Measurements from ENCODE around the gene TNNC1. TPM values are rescaled to one million over a fixed set of nuclear protein-coding genes. Genes with fewer than 3 reads are reported as not detected.

The TNNC1 gene
- total and polyA plus RNA-seq, 2 donors (not counting 1 experiment from before 2014, with no cell fraction given), result 0.33 to 0.69 TPM

DNA sequence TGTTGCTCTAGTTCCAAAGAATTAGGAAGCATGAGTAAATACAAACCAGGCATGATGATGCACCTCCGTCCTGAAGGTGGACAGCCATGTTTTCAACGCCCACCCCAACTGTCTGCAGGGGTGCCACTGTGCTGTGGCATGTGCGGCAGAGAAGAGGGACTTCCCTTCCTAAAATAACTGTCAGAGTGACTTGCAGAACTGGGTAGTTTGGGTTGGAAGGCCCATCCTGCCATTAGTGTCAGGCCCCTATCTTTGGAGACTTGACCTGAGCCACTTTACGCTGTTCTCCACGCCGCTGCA lies 23.9 kb upstream of the TNNC1 start:
- H3K27ac ChIP-seq (ENCODE audit: insufficient read depth, low read length), result no peak overlapping the region
- peaks cover 2% of the 10 kb centered on the region for H3K4me1 ChIP-seq (ENCODE audit: control insufficient read depth, extremely low read depth, insufficient read depth, low read length)
- H3K9ac ChIP-seq (ENCODE audit: insufficient read depth, low read length), result no peak overlapping the region
- TF ChIP-seq, protein P1, sequence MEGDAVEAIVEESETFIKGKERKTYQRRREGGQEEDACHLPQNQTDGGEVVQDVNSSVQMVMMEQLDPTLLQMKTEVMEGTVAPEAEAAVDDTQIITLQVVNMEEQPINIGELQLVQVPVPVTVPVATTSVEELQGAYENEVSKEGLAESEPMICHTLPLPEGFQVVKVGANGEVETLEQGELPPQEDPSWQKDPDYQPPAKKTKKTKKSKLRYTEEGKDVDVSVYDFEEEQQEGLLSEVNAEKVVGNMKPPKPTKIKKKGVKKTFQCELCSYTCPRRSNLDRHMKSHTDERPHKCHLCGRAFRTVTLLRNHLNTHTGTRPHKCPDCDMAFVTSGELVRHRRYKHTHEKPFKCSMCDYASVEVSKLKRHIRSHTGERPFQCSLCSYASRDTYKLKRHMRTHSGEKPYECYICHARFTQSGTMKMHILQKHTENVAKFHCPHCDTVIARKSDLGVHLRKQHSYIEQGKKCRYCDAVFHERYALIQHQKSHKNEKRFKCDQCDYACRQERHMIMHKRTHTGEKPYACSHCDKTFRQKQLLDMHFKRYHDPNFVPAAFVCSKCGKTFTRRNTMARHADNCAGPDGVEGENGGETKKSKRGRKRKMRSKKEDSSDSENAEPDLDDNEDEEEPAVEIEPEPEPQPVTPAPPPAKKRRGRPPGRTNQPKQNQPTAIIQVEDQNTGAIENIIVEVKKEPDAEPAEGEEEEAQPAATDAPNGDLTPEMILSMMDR (conservative IDR thresholded peaks at IDR 0.05 in 1 of 2, IDR thresholded peaks at IDR 0.05 in 1 of 2; ENCODE audit: low read depth in 1 of 2, low read length in 2 of 2), result no peak
- no peak for TF ChIP-seq EZH2 (IDR thresholded peaks at IDR 0.05; ENCODE audit: low read length, missing control alignments)
- no peaks in the 10 kb centered on the region for H3K79me2 ChIP-seq (ENCODE audit: control insufficient read depth, insufficient read depth, low read length)
- no peaks in the 10 kb centered on the region for H3K9me3 ChIP-seq (ENCODE audit: control insufficient read depth, insufficient read depth, low read depth, low read length)
- no peak overlapping the region for H3K4me3 ChIP-seq (replicated peaks in 1 of 4; ENCODE audit: control extremely low read depth in 1 of 4, insufficient read depth in 1 of 4, low read depth in 3 of 4, low read length in 4 of 4)
- H4K20me1 ChIP-seq (ENCODE audit: control insufficient read depth, extremely low read depth, insufficient read depth, low read length), result no peaks in the 10 kb centered on the region
- no peak for DNase-seq (ENCODE audit: low read depth in 2 of 2)
- no peak overlapping the region for H2AFZ ChIP-seq (ENCODE audit: low read length)
- H3K36me3 ChIP-seq (ENCODE audit: control insufficient read depth, insufficient read depth, low read length), result peaks cover 43% of the 10 kb centered on the region
- no peak overlapping the region for H3K4me2 ChIP-seq (ENCODE audit: extremely low read depth, insufficient read depth, low read length)
- no peaks in the 10 kb centered on the region for H3K27me3 ChIP-seq (ENCODE audit: control insufficient read depth, insufficient read depth, low read length)

DNA sequence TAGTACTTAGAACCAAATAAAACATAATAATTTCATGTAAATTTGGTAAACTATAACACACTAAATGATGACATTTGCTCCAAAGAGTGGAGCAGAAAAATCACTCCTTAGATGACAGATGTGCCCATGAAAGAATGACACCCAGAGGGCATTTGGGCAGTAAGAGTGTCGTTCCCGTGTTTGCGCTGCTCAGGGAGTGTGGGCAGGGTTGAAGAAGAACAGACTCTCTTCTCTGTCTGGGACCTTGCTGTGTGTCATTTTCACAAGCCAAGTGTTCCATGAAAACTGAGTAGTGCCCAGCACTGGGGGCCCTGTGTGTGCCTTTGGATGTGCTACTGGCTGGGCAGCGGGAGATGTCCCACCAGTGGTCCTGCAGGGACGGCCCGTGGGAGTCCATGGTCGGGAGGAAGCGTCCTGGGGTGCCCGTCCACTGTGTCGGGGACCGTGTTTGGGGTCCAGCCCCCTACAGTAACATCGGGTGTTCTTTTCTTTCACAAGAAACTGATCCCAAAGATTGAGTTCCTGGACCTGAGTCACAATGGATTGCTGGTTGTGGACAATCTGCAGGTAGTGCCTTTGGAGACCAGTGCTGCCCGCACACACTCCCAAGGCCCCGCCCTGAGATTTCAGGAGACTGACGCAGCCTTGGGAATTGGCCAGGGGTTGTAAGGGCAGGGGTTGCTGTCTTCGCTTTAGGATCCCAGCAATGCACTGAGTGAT lies 23.4 kb upstream of the TNNC1 start:
- H3K4me3 ChIP-seq (replicated peaks in 1 of 4; ENCODE audit: control extremely low read depth in 1 of 4, insufficient read depth in 1 of 4, low read depth in 3 of 4, low read length in 4 of 4), result no peak overlapping the region
- DNase-seq (ENCODE audit: low read depth in 2 of 2), result no peak
- H3K36me3 ChIP-seq (ENCODE audit: control insufficient read depth, insufficient read depth, low read length), result peaks cover 43% of the 10 kb centered on the region
- H3K9ac ChIP-seq (ENCODE audit: insufficient read depth, low read length), result no peak overlapping the region
- H2AFZ ChIP-seq (ENCODE audit: low read length), result no peak overlapping the region
- H4K20me1 ChIP-seq (ENCODE audit: control insufficient read depth, extremely low read depth, insufficient read depth, low read length), result no peaks in the 10 kb centered on the region
- H3K79me2 ChIP-seq (ENCODE audit: control insufficient read depth, insufficient read depth, low read length), result no peaks in the 10 kb centered on the region
- H3K4me2 ChIP-seq (ENCODE audit: extremely low read depth, insufficient read depth, low read length), result no peak overlapping the region
- H3K27ac ChIP-seq (ENCODE audit: insufficient read depth, low read length), result no peak overlapping the region
- no peaks in the 10 kb centered on the region for H3K9me3 ChIP-seq (ENCODE audit: control insufficient read depth, insufficient read depth, low read depth, low read length)
- no peaks in the 10 kb centered on the region for H3K27me3 ChIP-seq (ENCODE audit: control insufficient read depth, insufficient read depth, low read length)
- no peaks in the 10 kb centered on the region for H3K4me1 ChIP-seq (ENCODE audit: control insufficient read depth, extremely low read depth, insufficient read depth, low read length)
- TF ChIP-seq, protein P1 (conservative IDR thresholded peaks at IDR 0.05 in 1 of 2, IDR thresholded peaks at IDR 0.05 in 1 of 2; ENCODE audit: low read depth in 1 of 2, low read length in 2 of 2), result no peak
- no peak for TF ChIP-seq EZH2 (IDR thresholded peaks at IDR 0.05; ENCODE audit: low read length, missing control alignments)

- H3K27me3 ChIP-seq (ENCODE audit: control insufficient read depth, insufficient read depth, low read length), result no peaks in the 10 kb centered on the region
- H3K4me1 ChIP-seq (ENCODE audit: control insufficient read depth, extremely low read depth, insufficient read depth, low read length), result no peaks in the 10 kb centered on the region
- no peak overlapping the region for H3K27ac ChIP-seq (ENCODE audit: insufficient read depth, low read length)
- no peaks in the 10 kb centered on the region for H4K20me1 ChIP-seq (ENCODE audit: control insufficient read depth, extremely low read depth, insufficient read depth, low read length)
- no peak for TF ChIP-seq EZH2 (IDR thresholded peaks at IDR 0.05; ENCODE audit: low read length, missing control alignments)
- TF ChIP-seq, protein P1 (conservative IDR thresholded peaks at IDR 0.05 in 1 of 2, IDR thresholded peaks at IDR 0.05 in 1 of 2; ENCODE audit: low read depth in 1 of 2, low read length in 2 of 2), result no peak
- no peak overlapping the region for H2AFZ ChIP-seq (ENCODE audit: low read length)
- H3K79me2 ChIP-seq (ENCODE audit: control insufficient read depth, insufficient read depth, low read length), result peaks cover 2% of the 10 kb centered on the region
- peaks cover 41% of the 10 kb centered on the region for H3K36me3 ChIP-seq (ENCODE audit: control insufficient read depth, insufficient read depth, low read length)
- DNase-seq (ENCODE audit: low read depth in 2 of 2), result no peak
- H3K9ac ChIP-seq (ENCODE audit: insufficient read depth, low read length), result no peak overlapping the region
- H3K4me3 ChIP-seq (replicated peaks in 1 of 4; ENCODE audit: control extremely low read depth in 1 of 4, insufficient read depth in 1 of 4, low read depth in 3 of 4, low read length in 4 of 4), result no peak overlapping the region
- H3K4me2 ChIP-seq (ENCODE audit: extremely low read depth, insufficient read depth, low read length), result no peak overlapping the region
- no peaks in the 10 kb centered on the region for H3K9me3 ChIP-seq (ENCODE audit: control insufficient read depth, insufficient read depth, low read depth, low read length)
Measured at GRCh38 chr3:52473026-52473425, 19.2 kb upstream of the TNNC1 start.
